ENCODE data around the gene LRRC15.

The LRRC15 gene

DNA sequence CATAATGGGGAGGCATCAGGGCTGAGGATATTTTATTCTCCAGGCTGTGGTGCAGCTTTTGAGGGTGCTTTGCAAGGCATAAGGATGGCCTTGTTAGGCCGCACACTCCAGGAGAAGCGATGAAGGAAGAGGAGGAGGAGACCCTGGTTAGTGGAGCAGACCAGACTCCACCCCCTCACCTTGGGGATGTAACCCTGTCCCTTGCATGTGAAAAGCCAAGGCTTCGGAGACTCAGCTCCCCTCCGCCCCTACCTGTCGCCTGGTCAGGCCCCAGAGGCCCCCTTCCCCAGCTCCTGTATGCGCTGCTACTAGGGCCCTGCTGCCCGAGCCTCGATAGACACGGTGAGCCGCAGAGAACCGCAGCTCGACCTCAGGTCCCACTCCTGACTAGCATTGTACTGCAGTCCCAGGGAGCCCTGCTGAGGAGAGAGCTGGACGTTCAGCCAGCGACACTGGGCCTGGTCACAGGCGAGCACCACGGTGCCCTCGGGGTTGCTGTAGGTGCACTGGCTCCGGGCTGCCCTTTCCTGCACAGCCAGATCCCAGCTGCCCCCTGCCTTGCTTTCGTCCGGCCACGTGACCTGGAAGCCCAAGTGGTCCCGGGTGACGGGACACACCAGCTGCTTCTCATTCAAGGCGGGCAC, 28.7 kb downstream of the LRRC15 start:
- DNase-seq (ENCODE audit: low read depth) = no peak
- H3K4me3 ChIP-seq (ENCODE audit: control insufficient read depth, low read depth, low read length) = no peak overlapping the region
- TF ChIP-seq, protein P1, sequence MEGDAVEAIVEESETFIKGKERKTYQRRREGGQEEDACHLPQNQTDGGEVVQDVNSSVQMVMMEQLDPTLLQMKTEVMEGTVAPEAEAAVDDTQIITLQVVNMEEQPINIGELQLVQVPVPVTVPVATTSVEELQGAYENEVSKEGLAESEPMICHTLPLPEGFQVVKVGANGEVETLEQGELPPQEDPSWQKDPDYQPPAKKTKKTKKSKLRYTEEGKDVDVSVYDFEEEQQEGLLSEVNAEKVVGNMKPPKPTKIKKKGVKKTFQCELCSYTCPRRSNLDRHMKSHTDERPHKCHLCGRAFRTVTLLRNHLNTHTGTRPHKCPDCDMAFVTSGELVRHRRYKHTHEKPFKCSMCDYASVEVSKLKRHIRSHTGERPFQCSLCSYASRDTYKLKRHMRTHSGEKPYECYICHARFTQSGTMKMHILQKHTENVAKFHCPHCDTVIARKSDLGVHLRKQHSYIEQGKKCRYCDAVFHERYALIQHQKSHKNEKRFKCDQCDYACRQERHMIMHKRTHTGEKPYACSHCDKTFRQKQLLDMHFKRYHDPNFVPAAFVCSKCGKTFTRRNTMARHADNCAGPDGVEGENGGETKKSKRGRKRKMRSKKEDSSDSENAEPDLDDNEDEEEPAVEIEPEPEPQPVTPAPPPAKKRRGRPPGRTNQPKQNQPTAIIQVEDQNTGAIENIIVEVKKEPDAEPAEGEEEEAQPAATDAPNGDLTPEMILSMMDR (conservative IDR thresholded peaks at IDR 0.05; ENCODE audit: control insufficient read depth, insufficient read depth, low read depth, low read length) = no peak

DNA sequence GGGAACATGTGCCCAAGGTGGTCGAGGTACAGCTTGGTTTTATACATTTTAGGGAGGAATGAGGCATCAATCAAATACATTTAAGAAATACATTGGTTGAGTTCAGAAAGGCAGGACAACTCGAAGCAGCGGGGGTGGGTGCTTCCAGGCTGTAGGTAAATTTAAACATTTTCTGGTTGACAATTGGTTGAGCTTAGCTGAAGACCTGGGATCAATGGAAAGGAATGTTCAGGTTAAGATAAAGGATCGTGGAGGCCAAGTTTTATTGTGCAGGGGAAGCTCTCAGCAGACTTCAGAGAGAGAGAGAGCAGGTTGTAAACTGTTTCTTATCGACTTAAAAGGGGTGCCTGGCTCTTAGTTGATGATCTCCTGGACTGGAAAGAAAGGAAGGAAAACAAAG, 29.7 kb downstream of the LRRC15 start:
- H3K4me3 ChIP-seq (ENCODE audit: control insufficient read depth, low read depth, low read length) = no peak overlapping the region
- TF ChIP-seq, protein P1 (conservative IDR thresholded peaks at IDR 0.05; ENCODE audit: control insufficient read depth, insufficient read depth, low read depth, low read length) = no peak
- no peak for DNase-seq (ENCODE audit: low read depth)

DNA sequence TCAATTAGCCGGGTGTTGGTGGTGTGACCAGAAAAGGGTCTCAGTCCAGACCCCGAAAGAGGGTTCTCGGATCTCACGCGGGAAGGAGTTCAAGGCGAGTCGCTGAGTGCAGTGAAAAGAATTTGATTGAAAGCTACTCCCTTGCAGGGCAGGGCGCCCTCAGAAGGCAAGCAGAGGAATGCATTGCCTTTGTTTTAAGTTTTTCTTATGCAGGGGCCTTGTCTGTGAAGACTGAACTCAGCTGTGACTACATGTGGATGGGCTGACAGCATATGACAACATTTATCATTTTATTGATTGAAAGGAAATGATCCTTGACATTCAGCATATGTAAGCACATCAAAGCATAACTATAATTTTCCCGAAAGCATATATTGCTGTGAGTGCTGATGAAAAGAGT, 30.2 kb downstream of the LRRC15 start:
- no peak for DNase-seq (ENCODE audit: low read depth)
- H3K4me3 ChIP-seq (ENCODE audit: control insufficient read depth, low read depth, low read length) = no peak overlapping the region
- TF ChIP-seq, protein P1 (conservative IDR thresholded peaks at IDR 0.05; ENCODE audit: control insufficient read depth, insufficient read depth, low read depth, low read length) = no peak

DNA sequence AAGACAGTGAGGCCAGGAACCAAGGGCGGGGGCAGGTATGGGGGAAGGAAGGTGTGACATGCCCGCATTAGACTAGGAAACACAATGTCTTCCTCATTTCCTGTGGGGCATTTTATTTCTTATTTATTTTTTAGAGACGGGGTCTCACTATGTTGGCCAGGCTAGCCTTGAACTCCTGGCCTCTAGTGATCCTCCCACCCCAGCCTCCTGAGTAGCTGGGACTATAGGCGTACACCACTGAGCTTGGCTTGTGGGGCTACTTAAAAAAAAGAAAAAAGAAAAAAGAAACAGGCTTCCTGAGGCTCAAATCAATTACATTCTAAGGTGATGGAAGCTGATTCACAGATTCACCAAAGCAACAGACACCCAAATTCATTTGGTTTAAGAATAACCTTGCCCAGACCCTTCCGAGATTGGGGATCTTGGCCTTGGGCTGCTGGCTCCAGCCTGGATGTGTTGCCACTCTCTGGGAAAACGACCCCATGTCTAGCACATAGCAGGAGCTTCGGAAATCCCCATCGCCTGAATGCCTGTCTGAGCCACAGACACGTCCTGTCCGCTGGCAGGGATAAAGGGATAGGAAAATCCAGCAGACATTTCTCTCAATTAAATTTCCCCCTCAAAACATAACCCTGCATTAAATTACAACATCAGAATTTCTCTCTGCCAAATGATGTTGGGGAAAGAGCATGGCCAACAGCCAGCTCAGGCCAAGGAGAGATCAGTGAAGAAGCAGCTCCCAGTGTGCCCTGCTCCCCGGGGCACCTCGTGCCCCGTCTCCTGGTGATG, 31.4 kb downstream of the LRRC15 start:
- TF ChIP-seq, protein P1 (conservative IDR thresholded peaks at IDR 0.05; ENCODE audit: control insufficient read depth, insufficient read depth, low read depth, low read length) = no peak
- H3K4me3 ChIP-seq (ENCODE audit: control insufficient read depth, low read depth, low read length) = no peak overlapping the region
- DNase-seq (ENCODE audit: low read depth) = peak; percentile 28

DNA sequence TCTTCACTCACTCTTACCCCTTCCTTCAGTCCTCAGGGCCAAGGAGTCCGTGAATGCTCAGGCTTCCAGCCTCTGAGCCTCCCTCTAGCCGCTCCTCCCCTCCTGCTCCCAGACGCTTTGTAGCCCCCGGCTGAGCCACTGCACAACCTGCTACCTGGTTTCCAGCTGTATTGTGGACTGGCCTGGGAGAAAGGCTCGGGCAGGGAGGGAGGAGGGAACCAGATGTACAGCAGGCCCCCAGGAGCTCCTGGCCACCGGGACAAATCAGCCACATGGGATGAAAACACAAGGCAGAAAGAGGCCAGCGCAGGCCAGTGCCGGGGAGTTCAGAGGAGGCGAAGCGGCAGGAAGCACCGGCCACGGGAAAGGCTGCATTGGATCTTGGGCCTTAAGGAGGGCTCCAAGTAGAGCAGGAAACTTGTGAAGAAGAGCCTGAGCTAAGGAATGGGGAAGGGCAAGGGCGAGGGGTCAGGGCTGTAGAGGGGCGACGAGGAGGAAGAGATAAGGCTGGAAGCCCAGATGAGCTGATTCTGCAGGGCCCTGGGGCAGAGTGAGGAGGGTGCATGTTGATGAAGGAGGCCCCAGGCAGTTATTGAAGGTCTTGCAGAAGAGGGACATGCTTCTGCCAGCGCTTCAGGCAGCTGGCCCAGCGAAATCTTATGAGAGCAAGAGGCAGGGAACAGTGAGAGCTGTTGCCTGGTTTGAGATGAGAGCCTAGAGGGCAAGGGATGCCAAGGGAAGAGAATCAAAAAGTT, 32.8 kb downstream of the LRRC15 start:
- TF ChIP-seq, protein P1 (conservative IDR thresholded peaks at IDR 0.05; ENCODE audit: control insufficient read depth, insufficient read depth, low read depth, low read length) = no peak
- no peak overlapping the region for H3K4me3 ChIP-seq (ENCODE audit: control insufficient read depth, low read depth, low read length)
- DNase-seq (ENCODE audit: low read depth) = no peak

DNA sequence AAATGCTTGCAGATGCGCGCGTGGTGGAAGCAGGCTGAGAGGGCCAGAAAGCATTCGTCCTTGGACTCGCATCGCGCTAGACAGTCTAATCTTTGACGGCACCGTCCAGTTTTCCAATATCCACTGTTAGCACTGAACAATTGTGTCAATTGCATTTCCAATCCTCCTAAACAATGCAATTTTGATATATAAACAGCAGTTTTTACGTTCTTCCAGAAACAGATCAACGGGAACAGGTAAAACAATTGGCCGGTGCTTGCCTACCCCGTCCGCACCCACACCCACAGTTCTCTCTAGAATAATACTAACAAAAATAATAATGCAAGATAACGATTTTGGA, 35.6 kb downstream of the LRRC15 start:
- no peak overlapping the region for H3K4me3 ChIP-seq (ENCODE audit: control insufficient read depth, low read depth, low read length)
- TF ChIP-seq, protein P1 (conservative IDR thresholded peaks at IDR 0.05; ENCODE audit: control insufficient read depth, insufficient read depth, low read depth, low read length) = no peak
- no peak for DNase-seq (ENCODE audit: low read depth)
